ENCODE results near the gene INVS.

Gene INVS

GRCh38 chr9:100202806-100203205 is 103.8 kb downstream of the INVS start:
- TF ChIP-seq GATA3 (IDR thresholded peaks at IDR 0.05; ENCODE audit: low read depth, low read length) (no peak), GATA2 (IDR thresholded peaks at IDR 0.05; ENCODE audit: low read depth, low read length) (no peak)

GRCh38 chr9:100204796-100205195 is 105.8 kb downstream of the INVS start:
- TF ChIP-seq GATA2 (IDR thresholded peaks at IDR 0.05; ENCODE audit: low read depth, low read length) (no peak), GATA3 (IDR thresholded peaks at IDR 0.05; ENCODE audit: low read depth, low read length) (no peak)

GRCh38 chr9:100206899-100207298 is 107.9 kb downstream of the INVS start:
- TF ChIP-seq GATA3 (IDR thresholded peaks at IDR 0.05; ENCODE audit: low read depth, low read length) (no peak), GATA2 (IDR thresholded peaks at IDR 0.05; ENCODE audit: low read depth, low read length) (no peak)

GRCh38 chr9:100208673-100209072 is 109.6 kb downstream of the INVS start:
- TF ChIP-seq GATA3 (IDR thresholded peaks at IDR 0.05; ENCODE audit: low read depth, low read length) (no peak), GATA2 (IDR thresholded peaks at IDR 0.05; ENCODE audit: low read depth, low read length) (no peak)

GRCh38 chr9:100211476-100211875 is 112.4 kb downstream of the INVS start:
- no peak for TF ChIP-seq GATA3 (IDR thresholded peaks at IDR 0.05; ENCODE audit: low read depth, low read length)
- no peak for TF ChIP-seq GATA2 (IDR thresholded peaks at IDR 0.05; ENCODE audit: low read depth, low read length)

- TF ChIP-seq GATA3 (IDR thresholded peaks at IDR 0.05; ENCODE audit: low read depth, low read length) (no peak), GATA2 (IDR thresholded peaks at IDR 0.05; ENCODE audit: low read depth, low read length) (no peak)
Observed at GRCh38 chr9:100213730-100214477, 114.9 kb downstream of the INVS start.

GRCh38 chr9:100216178-100216787 is 117.2 kb downstream of the INVS start:
- TF ChIP-seq GATA2 (IDR thresholded peaks at IDR 0.05; ENCODE audit: low read depth, low read length) (no peak), GATA3 (IDR thresholded peaks at IDR 0.05; ENCODE audit: low read depth, low read length) (no peak)

- TF ChIP-seq GATA2 (IDR thresholded peaks at IDR 0.05; ENCODE audit: low read depth, low read length), result no peak
- no peak for TF ChIP-seq GATA3 (IDR thresholded peaks at IDR 0.05; ENCODE audit: low read depth, low read length)
Observed at GRCh38 chr9:100217536-100217935, 118.5 kb downstream of the INVS start.

GRCh38 chr9:100219347-100219746 is 120.3 kb downstream of the INVS start:
- TF ChIP-seq GATA3 (IDR thresholded peaks at IDR 0.05; ENCODE audit: low read depth, low read length), result no peak
- TF ChIP-seq GATA2 (IDR thresholded peaks at IDR 0.05; ENCODE audit: low read depth, low read length), result no peak

- TF ChIP-seq GATA2 (IDR thresholded peaks at IDR 0.05; ENCODE audit: low read depth, low read length), result no peak
- no peak for TF ChIP-seq GATA3 (IDR thresholded peaks at IDR 0.05; ENCODE audit: low read depth, low read length)
Observed at GRCh38 chr9:100220936-100221335, 121.9 kb downstream of the INVS start.

- TF ChIP-seq GATA3 (IDR thresholded peaks at IDR 0.05; ENCODE audit: low read depth, low read length), result no peak
- TF ChIP-seq GATA2 (IDR thresholded peaks at IDR 0.05; ENCODE audit: low read depth, low read length), result no peak
Observed at GRCh38 chr9:100221538-100221937, 122.5 kb downstream of the INVS start.

GRCh38 chr9:100222674-100223073 is 123.6 kb downstream of the INVS start:
- TF ChIP-seq GATA2 (IDR thresholded peaks at IDR 0.05; ENCODE audit: low read depth, low read length) (no peak), GATA3 (IDR thresholded peaks at IDR 0.05; ENCODE audit: low read depth, low read length) (no peak)

- TF ChIP-seq GATA3 (IDR thresholded peaks at IDR 0.05; ENCODE audit: low read depth, low read length), result no peak
- no peak for TF ChIP-seq GATA2 (IDR thresholded peaks at IDR 0.05; ENCODE audit: low read depth, low read length)
Observed at GRCh38 chr9:100227636-100228035, 128.6 kb downstream of the INVS start.

GRCh38 chr9:100228352-100228869 is 129.4 kb downstream of the INVS start:
- no peak for TF ChIP-seq GATA3 (IDR thresholded peaks at IDR 0.05; ENCODE audit: low read depth, low read length)
- TF ChIP-seq GATA2 (IDR thresholded peaks at IDR 0.05; ENCODE audit: low read depth, low read length), result no peak

GRCh38 chr9:100229136-100229535 is 130.1 kb downstream of the INVS start:
- TF ChIP-seq GATA3 (IDR thresholded peaks at IDR 0.05; ENCODE audit: low read depth, low read length) (no peak), GATA2 (IDR thresholded peaks at IDR 0.05; ENCODE audit: low read depth, low read length) (no peak)
